ENCODE results near the gene ATP10A. TPM values are rescaled to one million over a fixed set of nuclear protein-coding genes. Genes with fewer than 3 reads are reported as not detected.

ATP10A gene
- total RNA-seq, 1 experiment from 2014 or later: 0.02 TPM

GRCh38 chr15:25810154-25810553 lies 53.0 kb downstream of the ATP10A start:
- H3K4me1 ChIP-seq (ENCODE audit: control insufficient read depth in 1 of 2, insufficient read depth in 2 of 2, low read length in 2 of 2): no peaks in the 10 kb centered on the region
- POLR2A ChIA-PET: no interaction called here

More at GRCh38 chr15:25810154-25810553, 53.0 kb downstream of the ATP10A start:
- H3K27me3 ChIP-seq (ENCODE audit: insufficient read depth, low read length): no peaks in the 10 kb centered on the region
- RAD21 ChIA-PET (ENCODE audit: low non-redundant PET in 1 of 2, low total read pairs in 2 of 2, uncharacterized antibody in 2 of 2, unreplicated experiment in 2 of 2): no interaction called here
- H3K4me2 ChIP-seq (ENCODE audit: low read length): no peak overlapping the region
- no peaks in the 10 kb centered on the region for H3K36me3 ChIP-seq (ENCODE audit: control insufficient read depth in 1 of 2, insufficient read depth in 2 of 2, low read length in 2 of 2)
- DNase-seq (ENCODE audit: low read depth, low spot score): no peak
- no peak overlapping the region for H3K4me3 ChIP-seq (replicated peaks in 1 of 2; ENCODE audit: low read depth in 1 of 2, low read length in 2 of 2)
- H2AFZ ChIP-seq (ENCODE audit: low read depth, low read length, poor library complexity, severe bottlenecking): no peak overlapping the region
- H3K9me3 ChIP-seq (ENCODE audit: control insufficient read depth in 1 of 2, insufficient read depth in 1 of 2, low read depth in 1 of 2, low read length in 2 of 2): peaks cover 4 to 33% of the 10 kb centered on the region in 2 experiments; a peak in 3 of 4 replicates
- no peak for ATAC-seq
- no peaks in the 10 kb centered on the region for H3K79me2 ChIP-seq (ENCODE audit: insufficient read depth, low read length)
- no TSS peak for BruUV-seq (replicated peaks)
- no peak overlapping the region for H3K9ac ChIP-seq (ENCODE audit: low read length)
- H3K9me2 ChIP-seq (ENCODE audit: insufficient read depth): no peaks in the 10 kb centered on the region
- intact Hi-C loops (cut with micrococcal nuclease): no loop called here
- CTCF ChIA-PET: no interaction called here
- H4K20me1 ChIP-seq (ENCODE audit: insufficient read depth): no peaks in the 10 kb centered on the region
- no peak for TF ChIP-seq ZNF274 (IDR thresholded peaks at IDR 0.05; ENCODE audit: low read depth, low read length)
- TF ChIP-seq, protein P1, sequence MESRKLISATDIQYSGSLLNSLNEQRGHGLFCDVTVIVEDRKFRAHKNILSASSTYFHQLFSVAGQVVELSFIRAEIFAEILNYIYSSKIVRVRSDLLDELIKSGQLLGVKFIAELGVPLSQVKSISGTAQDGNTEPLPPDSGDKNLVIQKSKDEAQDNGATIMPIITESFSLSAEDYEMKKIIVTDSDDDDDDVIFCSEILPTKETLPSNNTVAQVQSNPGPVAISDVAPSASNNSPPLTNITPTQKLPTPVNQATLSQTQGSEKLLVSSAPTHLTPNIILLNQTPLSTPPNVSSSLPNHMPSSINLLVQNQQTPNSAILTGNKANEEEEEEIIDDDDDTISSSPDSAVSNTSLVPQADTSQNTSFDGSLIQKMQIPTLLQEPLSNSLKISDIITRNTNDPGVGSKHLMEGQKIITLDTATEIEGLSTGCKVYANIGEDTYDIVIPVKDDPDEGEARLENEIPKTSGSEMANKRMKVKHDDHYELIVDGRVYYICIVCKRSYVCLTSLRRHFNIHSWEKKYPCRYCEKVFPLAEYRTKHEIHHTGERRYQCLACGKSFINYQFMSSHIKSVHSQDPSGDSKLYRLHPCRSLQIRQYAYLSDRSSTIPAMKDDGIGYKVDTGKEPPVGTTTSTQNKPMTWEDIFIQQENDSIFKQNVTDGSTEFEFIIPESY (IDR thresholded peaks at IDR 0.05; ENCODE audit: extremely low read depth, insufficient replicate concordance, low read length): no peak
- TF ChIP-seq CBX3 (IDR thresholded peaks at IDR 0.05; ENCODE audit: low read depth): no peak
- TF ChIP-seq, protein P2, sequence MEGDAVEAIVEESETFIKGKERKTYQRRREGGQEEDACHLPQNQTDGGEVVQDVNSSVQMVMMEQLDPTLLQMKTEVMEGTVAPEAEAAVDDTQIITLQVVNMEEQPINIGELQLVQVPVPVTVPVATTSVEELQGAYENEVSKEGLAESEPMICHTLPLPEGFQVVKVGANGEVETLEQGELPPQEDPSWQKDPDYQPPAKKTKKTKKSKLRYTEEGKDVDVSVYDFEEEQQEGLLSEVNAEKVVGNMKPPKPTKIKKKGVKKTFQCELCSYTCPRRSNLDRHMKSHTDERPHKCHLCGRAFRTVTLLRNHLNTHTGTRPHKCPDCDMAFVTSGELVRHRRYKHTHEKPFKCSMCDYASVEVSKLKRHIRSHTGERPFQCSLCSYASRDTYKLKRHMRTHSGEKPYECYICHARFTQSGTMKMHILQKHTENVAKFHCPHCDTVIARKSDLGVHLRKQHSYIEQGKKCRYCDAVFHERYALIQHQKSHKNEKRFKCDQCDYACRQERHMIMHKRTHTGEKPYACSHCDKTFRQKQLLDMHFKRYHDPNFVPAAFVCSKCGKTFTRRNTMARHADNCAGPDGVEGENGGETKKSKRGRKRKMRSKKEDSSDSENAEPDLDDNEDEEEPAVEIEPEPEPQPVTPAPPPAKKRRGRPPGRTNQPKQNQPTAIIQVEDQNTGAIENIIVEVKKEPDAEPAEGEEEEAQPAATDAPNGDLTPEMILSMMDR (IDR thresholded peaks at IDR 0.05 in 2 of 3, conservative IDR thresholded peaks at IDR 0.05 in 1 of 3; ENCODE audit: borderline replicate concordance in 1 of 3, insufficient read depth in 1 of 3, low read depth in 2 of 3, low read length in 2 of 3): no peak
- no peak for TF ChIP-seq EZH2phosphoT487 (IDR thresholded peaks at IDR 0.05; ENCODE audit: borderline replicate concordance)
- no peak for TF ChIP-seq FOSL1 (IDR thresholded peaks at IDR 0.05; ENCODE audit: low read depth)
- TF ChIP-seq CEBPB (IDR thresholded peaks at IDR 0.05; ENCODE audit: low read depth): no peak
- H3K27ac ChIP-seq (ENCODE audit: low read depth, low read length): no peak overlapping the region
